GM12892 (cell line): Measurements from ENCODE around the gene CNTNAP5.

Experiments
- POLR2A ChIP-seq: IDR thresholded peaks from 2 replicates; pipeline ENCODE4 v1.6.1; 2011; ENCODE audit warnings: low read depth, low read length, control low read depth
- POLR2AphosphoS5 ChIP-seq: IDR thresholded peaks from 2 replicates; pipeline ENCODE4 v1.6.1; 2011; ENCODE audit warnings: low read depth, low read length, control low read depth
- TAF1 ChIP-seq: IDR thresholded peaks from 2 replicates; pipeline ENCODE4 v1.6.1; 2011; ENCODE audit warnings: low read depth, mild to moderate bottlenecking, control low read depth, low read length, borderline replicate concordance

- TF ChIP-seq POLR2A (no peak), POLR2AphosphoS5 (no peak), TAF1 (no peak)
Measured at GRCh38 chr2:124289060-124289459, 264.0 kb downstream of the CNTNAP5 start.
